ENCODE measurements around the gene PTPN14. TPM values are rescaled to one million over a fixed set of nuclear protein-coding genes. Genes with fewer than 3 reads are reported as not detected.
"Not testable (repeated sequence)": the region's sequence is repeated elsewhere in the genome, so short reads cannot be mapped to it uniquely, and the experiment has no call there.

The PTPN14 gene
- 0.10 TPM for total RNA-seq
- under 1 TPM in 2 of 4 donors, not detected in 2; 0.02 to 0.06 TPM for polyA plus RNA-seq

DNA sequence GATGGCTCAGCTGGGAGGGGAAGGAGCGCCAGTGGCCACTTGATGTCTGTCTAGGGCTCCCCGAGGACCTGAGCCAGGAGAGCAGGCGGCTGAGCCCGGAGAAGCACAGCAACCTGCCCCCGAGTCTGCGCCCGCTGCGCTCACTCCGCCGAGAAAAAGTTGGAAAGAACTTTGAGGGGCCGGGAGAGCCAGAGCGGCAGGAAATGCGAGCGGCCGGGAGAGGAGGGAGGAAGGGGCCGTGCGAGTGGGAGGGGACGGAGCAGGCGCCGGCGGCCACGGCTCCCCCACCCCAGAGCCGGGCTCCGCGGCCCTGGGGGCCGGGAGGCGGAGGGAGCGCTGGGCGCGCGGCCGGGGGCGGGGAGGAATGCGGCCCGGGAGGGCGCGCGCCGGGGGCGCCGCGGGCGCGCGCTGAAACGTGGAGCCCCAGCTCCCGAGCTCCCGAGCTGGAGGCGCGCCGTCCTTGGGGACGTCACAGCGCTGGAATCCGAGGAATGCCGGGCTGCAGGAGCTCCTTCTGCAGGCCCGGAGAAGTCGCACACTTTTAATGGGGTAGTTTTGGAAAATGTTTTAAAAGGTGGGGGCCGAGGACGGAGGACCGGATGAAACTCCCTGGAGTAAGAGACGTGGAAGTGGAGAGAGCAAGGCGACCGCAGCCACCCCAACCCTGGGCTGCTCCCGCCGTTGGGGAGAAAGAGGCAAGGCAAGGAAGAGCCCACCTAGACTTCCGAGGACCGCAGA is at the start of gene PTPN14:
TSS of gene PTPN14 (minus strand) at position 167 of the 738 bp plus-strand sequence. CDS start 86,799 bp downstream, outside the sequence.
- Mint-ChIP-seq H3K4me1 (peaks cover 0 to 3% (median 0%) of the 10 kb centered on the region in 4 donors), H3K27ac (no peak within 1 kb of the TSS), H3K9me3 (no peaks in the 10 kb centered on the region), H3K36me3 (no peaks in the 10 kb centered on the region), H3K27me3 (peaks cover 46% of the 10 kb centered on the region), H3K4me3 (peak within 1 kb of the TSS in 2 of 4 donors; percentile 63 to 70)
- Histone ChIP-seq H3K36me3 (ENCODE audit: control insufficient read depth, insufficient read depth, low read length) (no peaks in the 10 kb centered on the region), H3K4me3 (ENCODE audit: low read depth, low read length) (no peak within 1 kb of the TSS), H3K27me3 (ENCODE audit: control insufficient read depth, insufficient read depth, low read length) (peaks cover 26% of the 10 kb centered on the region), H3K4me1 (ENCODE audit: control insufficient read depth, insufficient read depth, low read length, poor library complexity, severe bottlenecking) (no peaks in the 10 kb centered on the region), H3K9me3 (ENCODE audit: control insufficient read depth in 2 of 2, low read length in 2 of 2) (no peaks in the 10 kb centered on the region), H3K27ac (ENCODE audit: insufficient read depth, low read length, poor library complexity, severe bottlenecking) (no peak within 1 kb of the TSS)
- DNase-seq: no peak
- no peak for ATAC-seq (ENCODE audit: low read depth in 2 of 2)

DNA sequence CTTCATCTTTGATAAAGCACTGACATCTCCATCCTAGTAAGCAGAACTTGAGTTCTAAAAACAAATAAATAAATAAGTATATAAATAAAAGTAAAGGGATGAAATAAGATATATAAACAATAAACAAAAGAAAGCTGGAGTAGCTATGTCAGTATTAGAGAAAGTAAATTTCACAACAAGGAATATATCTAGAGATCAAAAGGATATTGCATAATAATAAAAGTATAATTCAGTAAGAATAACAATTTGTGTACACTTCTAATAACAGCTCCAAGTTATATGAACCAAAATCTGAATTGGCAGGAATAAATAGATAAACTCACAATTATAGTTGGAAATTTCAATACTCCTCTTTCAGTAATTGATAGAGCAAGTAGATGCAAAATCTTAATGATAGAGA is 41.8 kb upstream of the PTPN14 start:
- Histone ChIP-seq H3K27ac (ENCODE audit: insufficient read depth, low read length, poor library complexity, severe bottlenecking) (no peak overlapping the region), H3K36me3 (ENCODE audit: control insufficient read depth, insufficient read depth, low read length) (no peaks in the 10 kb centered on the region), H3K9me3 (ENCODE audit: control insufficient read depth in 2 of 2, low read length in 2 of 2) (no peaks in the 10 kb centered on the region), H3K4me3 (ENCODE audit: low read depth, low read length) (no peak overlapping the region), H3K4me1 (ENCODE audit: control insufficient read depth, insufficient read depth, low read length, poor library complexity, severe bottlenecking) (no peaks in the 10 kb centered on the region), H3K27me3 (ENCODE audit: control insufficient read depth, insufficient read depth, low read length) (no peaks in the 10 kb centered on the region)
- Mint-ChIP-seq H3K36me3 (no peaks in the 10 kb centered on the region), H3K4me1 (no peaks in the 10 kb centered on the region), H3K27me3 (peaks cover 18% of the 10 kb centered on the region), H3K9me3 (no peaks in the 10 kb centered on the region), H3K27ac (no peak overlapping the region), H3K4me3 (no peak overlapping the region)
- no peak for DNase-seq
- ATAC-seq (ENCODE audit: low read depth in 2 of 2): no peak

GRCh38 chr1:214591918-214592317 is 40.5 kb upstream of the PTPN14 start:
- H3K27ac Mint-ChIP-seq; ATAC-seq (ENCODE audit: low read depth in 2 of 2); H3K36me3 Mint-ChIP-seq; DNase-seq; H3K27ac ChIP-seq (ENCODE audit: insufficient read depth, low read length, poor library complexity, severe bottlenecking); H3K4me1 Mint-ChIP-seq; H3K9me3 ChIP-seq (ENCODE audit: control insufficient read depth in 2 of 2, low read length in 2 of 2); H3K27me3 ChIP-seq (ENCODE audit: control insufficient read depth, insufficient read depth, low read length); H3K9me3 Mint-ChIP-seq; H3K4me3 Mint-ChIP-seq; H3K4me3 ChIP-seq (ENCODE audit: low read depth, low read length); H3K4me1 ChIP-seq (ENCODE audit: control insufficient read depth, insufficient read depth, low read length, poor library complexity, severe bottlenecking); H3K36me3 ChIP-seq (ENCODE audit: control insufficient read depth, insufficient read depth, low read length): not testable (repeated sequence)
- H3K27me3 Mint-ChIP-seq: peaks cover 14% of the 10 kb centered on the region

DNA sequence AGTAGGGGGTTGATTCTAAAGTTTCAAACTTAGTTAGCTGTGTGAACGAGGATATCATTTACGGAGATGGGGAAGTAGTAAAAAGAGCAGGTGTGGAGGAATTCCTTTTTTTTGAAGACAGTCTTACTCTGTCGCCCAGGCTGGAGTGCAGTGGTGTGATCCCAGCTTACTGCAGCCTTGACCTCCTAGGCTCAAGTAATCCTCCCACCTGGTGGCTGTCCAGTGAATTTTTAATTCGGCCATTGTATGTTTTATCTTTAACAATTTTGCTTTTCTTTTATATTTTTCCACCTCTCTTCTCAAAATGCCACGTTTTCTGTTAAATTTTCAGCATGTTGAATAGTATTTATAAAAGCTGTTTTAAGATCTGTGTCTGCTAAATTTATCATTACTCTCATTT is 39.3 kb upstream of the PTPN14 start:
- Histone ChIP-seq H3K36me3 (ENCODE audit: control insufficient read depth, insufficient read depth, low read length) (no peaks in the 10 kb centered on the region), H3K4me3 (ENCODE audit: low read depth, low read length) (no peak overlapping the region), H3K27me3 (ENCODE audit: control insufficient read depth, insufficient read depth, low read length) (no peaks in the 10 kb centered on the region), H3K4me1 (ENCODE audit: control insufficient read depth, insufficient read depth, low read length, poor library complexity, severe bottlenecking) (no peaks in the 10 kb centered on the region), H3K9me3 (ENCODE audit: control insufficient read depth in 2 of 2, low read length in 2 of 2) (no peaks in the 10 kb centered on the region), H3K27ac (ENCODE audit: insufficient read depth, low read length, poor library complexity, severe bottlenecking) (no peak overlapping the region)
- no peak for DNase-seq
- H3K4me3 Mint-ChIP-seq: no peak overlapping the region
- no peaks in the 10 kb centered on the region for H3K4me1 Mint-ChIP-seq
- H3K9me3 Mint-ChIP-seq: no peaks in the 10 kb centered on the region
- peaks cover 19% of the 10 kb centered on the region for H3K27me3 Mint-ChIP-seq
- H3K36me3 Mint-ChIP-seq: no peaks in the 10 kb centered on the region
- H3K27ac Mint-ChIP-seq: no peak overlapping the region
- ATAC-seq (ENCODE audit: low read depth in 2 of 2): no peak

- H3K27me3 Mint-ChIP-seq: peaks cover 22% of the 10 kb centered on the region
- H3K4me3 Mint-ChIP-seq: no peak overlapping the region
These were observed 37.7 kb upstream of the PTPN14 start for GRCh38 chr1:214588963-214589597.

DNA sequence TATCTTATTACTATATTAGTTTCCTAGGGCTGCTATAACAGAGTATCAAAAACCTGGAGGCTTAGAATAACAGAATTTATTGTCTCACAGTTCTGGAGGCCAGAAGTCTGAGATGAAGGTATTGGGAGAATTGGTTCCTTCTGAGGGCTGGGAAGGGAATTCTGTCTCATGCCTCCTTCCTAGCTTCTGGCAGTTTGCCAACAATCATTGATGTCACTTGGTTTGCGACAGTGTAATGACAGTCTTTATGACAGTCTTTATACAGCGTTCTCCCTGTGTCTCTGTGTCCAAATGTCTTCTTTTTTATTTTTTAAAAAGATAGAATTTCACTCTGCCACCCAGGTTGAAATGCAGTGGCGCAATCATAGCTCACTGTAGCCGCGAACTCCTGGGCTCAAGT is 35.8 kb upstream of the PTPN14 start:
- no peaks in the 10 kb centered on the region for H3K4me1 Mint-ChIP-seq
- H3K27ac Mint-ChIP-seq: no peak overlapping the region
- H3K27me3 Mint-ChIP-seq: peaks cover 28% of the 10 kb centered on the region
- H3K9me3 Mint-ChIP-seq: no peaks in the 10 kb centered on the region
- no peaks in the 10 kb centered on the region for H3K9me3 ChIP-seq (ENCODE audit: control insufficient read depth in 2 of 2, low read length in 2 of 2)
- peaks cover 8% of the 10 kb centered on the region for H3K27me3 ChIP-seq (ENCODE audit: control insufficient read depth, insufficient read depth, low read length)
- H3K36me3 Mint-ChIP-seq: no peaks in the 10 kb centered on the region
- DNase-seq (no peak), ATAC-seq (ENCODE audit: low read depth in 2 of 2) (no peak)
- no peaks in the 10 kb centered on the region for H3K36me3 ChIP-seq (ENCODE audit: control insufficient read depth, insufficient read depth, low read length)
- H3K4me3 ChIP-seq (ENCODE audit: low read depth, low read length): no peak overlapping the region
- H3K4me3 Mint-ChIP-seq: no peak overlapping the region
- no peaks in the 10 kb centered on the region for H3K4me1 ChIP-seq (ENCODE audit: control insufficient read depth, insufficient read depth, low read length, poor library complexity, severe bottlenecking)
- no peak overlapping the region for H3K27ac ChIP-seq (ENCODE audit: insufficient read depth, low read length, poor library complexity, severe bottlenecking)

More at GRCh38 chr1:214588963-214589597, 37.7 kb upstream of the PTPN14 start:
- no peak for DNase-seq
- no peak overlapping the region for H3K27ac ChIP-seq (ENCODE audit: insufficient read depth, low read length, poor library complexity, severe bottlenecking)
- no peaks in the 10 kb centered on the region for H3K4me1 Mint-ChIP-seq
- H3K9me3 Mint-ChIP-seq: no peaks in the 10 kb centered on the region
- H3K27ac Mint-ChIP-seq: no peak overlapping the region
- no peaks in the 10 kb centered on the region for H3K9me3 ChIP-seq (ENCODE audit: control insufficient read depth in 2 of 2, low read length in 2 of 2)
- H3K4me3 ChIP-seq (ENCODE audit: low read depth, low read length): no peak overlapping the region
- H3K36me3 ChIP-seq (ENCODE audit: control insufficient read depth, insufficient read depth, low read length): no peaks in the 10 kb centered on the region
- H3K4me1 ChIP-seq (ENCODE audit: control insufficient read depth, insufficient read depth, low read length, poor library complexity, severe bottlenecking): no peaks in the 10 kb centered on the region
- H3K36me3 Mint-ChIP-seq: no peaks in the 10 kb centered on the region
- ATAC-seq (ENCODE audit: low read depth in 2 of 2): no peak
- H3K27me3 ChIP-seq (ENCODE audit: control insufficient read depth, insufficient read depth, low read length): peaks cover 3% of the 10 kb centered on the region

GRCh38 chr1:214586621-214587020 is 35.2 kb upstream of the PTPN14 start:
- no peak overlapping the region for H3K4me3 Mint-ChIP-seq
- DNase-seq: no peak
- Histone ChIP-seq H3K4me3 (ENCODE audit: low read depth, low read length) (no peak overlapping the region), H3K36me3 (ENCODE audit: control insufficient read depth, insufficient read depth, low read length) (no peaks in the 10 kb centered on the region), H3K9me3 (ENCODE audit: control insufficient read depth in 2 of 2, low read length in 2 of 2) (no peaks in the 10 kb centered on the region), H3K4me1 (ENCODE audit: control insufficient read depth, insufficient read depth, low read length, poor library complexity, severe bottlenecking) (no peaks in the 10 kb centered on the region), H3K27me3 (ENCODE audit: control insufficient read depth, insufficient read depth, low read length) (peaks cover 8% of the 10 kb centered on the region), H3K27ac (ENCODE audit: insufficient read depth, low read length, poor library complexity, severe bottlenecking) (no peak overlapping the region)
- peaks cover 28% of the 10 kb centered on the region for H3K27me3 Mint-ChIP-seq
- H3K27ac Mint-ChIP-seq: no peak overlapping the region
- no peaks in the 10 kb centered on the region for H3K4me1 Mint-ChIP-seq
- no peaks in the 10 kb centered on the region for H3K36me3 Mint-ChIP-seq
- no peaks in the 10 kb centered on the region for H3K9me3 Mint-ChIP-seq
- ATAC-seq (ENCODE audit: low read depth in 2 of 2): no peak
